Measurements from ENCODE around the gene SLC7A4. TPM values are rescaled to one million over a fixed set of nuclear protein-coding genes. Genes with fewer than 3 reads are reported as not detected.
A peak's percentile ranks its signal among the peaks of the same experiment; 100 is the strongest.

Gene SLC7A4
- total and polyA plus RNA-seq, 8 donors: 0.14 to 3.0 (median 0.40) TPM

DNA sequence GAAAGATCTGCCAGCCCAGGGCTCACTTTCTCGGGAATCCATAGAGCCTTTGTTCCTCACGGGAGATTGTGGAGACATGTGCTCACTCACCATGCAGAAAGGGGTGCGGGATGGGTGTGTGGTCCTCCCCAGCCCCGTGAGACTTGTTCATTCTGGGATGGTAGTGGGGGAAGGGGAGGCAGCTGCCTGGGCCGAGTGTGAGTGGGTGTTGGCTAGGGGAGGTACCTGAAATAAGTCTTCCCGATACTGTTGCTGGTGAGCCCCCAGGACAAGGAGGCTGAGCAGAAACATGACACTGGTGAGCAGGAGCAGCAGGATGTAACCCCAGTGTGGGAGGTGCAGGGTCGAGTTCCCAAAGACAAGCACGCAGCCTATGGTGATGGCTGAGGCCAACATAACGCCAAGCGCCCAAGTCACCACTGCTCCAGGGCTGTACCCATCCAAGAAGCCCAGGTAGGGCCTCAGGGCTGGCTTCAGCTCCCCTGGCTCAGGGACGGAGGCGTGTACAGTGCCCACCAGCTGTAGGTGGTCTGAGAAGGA lies 2.8 kb downstream of the SLC7A4 start:
- ATAC-seq: no peak
- H3K9me3 ChIP-seq: no peaks in the 10 kb centered on the region
- no peaks in the 10 kb centered on the region for H3K36me3 ChIP-seq
- peaks cover 5 to 6% of the 10 kb centered on the region in 2 donors for H3K4me1 ChIP-seq
- no peak overlapping the region for H3K4me3 ChIP-seq
- no peak overlapping the region for H3K27ac ChIP-seq
- intact Hi-C loops (cut with DNase I): no loop called here
- no peak for DNase-seq
- TF ChIP-seq, protein P1, sequence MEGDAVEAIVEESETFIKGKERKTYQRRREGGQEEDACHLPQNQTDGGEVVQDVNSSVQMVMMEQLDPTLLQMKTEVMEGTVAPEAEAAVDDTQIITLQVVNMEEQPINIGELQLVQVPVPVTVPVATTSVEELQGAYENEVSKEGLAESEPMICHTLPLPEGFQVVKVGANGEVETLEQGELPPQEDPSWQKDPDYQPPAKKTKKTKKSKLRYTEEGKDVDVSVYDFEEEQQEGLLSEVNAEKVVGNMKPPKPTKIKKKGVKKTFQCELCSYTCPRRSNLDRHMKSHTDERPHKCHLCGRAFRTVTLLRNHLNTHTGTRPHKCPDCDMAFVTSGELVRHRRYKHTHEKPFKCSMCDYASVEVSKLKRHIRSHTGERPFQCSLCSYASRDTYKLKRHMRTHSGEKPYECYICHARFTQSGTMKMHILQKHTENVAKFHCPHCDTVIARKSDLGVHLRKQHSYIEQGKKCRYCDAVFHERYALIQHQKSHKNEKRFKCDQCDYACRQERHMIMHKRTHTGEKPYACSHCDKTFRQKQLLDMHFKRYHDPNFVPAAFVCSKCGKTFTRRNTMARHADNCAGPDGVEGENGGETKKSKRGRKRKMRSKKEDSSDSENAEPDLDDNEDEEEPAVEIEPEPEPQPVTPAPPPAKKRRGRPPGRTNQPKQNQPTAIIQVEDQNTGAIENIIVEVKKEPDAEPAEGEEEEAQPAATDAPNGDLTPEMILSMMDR (IDR thresholded peaks at IDR 0.05): no peak
- H3K27me3 ChIP-seq: peaks cover 4 to 52% of the 10 kb centered on the region in 2 donors

DNA sequence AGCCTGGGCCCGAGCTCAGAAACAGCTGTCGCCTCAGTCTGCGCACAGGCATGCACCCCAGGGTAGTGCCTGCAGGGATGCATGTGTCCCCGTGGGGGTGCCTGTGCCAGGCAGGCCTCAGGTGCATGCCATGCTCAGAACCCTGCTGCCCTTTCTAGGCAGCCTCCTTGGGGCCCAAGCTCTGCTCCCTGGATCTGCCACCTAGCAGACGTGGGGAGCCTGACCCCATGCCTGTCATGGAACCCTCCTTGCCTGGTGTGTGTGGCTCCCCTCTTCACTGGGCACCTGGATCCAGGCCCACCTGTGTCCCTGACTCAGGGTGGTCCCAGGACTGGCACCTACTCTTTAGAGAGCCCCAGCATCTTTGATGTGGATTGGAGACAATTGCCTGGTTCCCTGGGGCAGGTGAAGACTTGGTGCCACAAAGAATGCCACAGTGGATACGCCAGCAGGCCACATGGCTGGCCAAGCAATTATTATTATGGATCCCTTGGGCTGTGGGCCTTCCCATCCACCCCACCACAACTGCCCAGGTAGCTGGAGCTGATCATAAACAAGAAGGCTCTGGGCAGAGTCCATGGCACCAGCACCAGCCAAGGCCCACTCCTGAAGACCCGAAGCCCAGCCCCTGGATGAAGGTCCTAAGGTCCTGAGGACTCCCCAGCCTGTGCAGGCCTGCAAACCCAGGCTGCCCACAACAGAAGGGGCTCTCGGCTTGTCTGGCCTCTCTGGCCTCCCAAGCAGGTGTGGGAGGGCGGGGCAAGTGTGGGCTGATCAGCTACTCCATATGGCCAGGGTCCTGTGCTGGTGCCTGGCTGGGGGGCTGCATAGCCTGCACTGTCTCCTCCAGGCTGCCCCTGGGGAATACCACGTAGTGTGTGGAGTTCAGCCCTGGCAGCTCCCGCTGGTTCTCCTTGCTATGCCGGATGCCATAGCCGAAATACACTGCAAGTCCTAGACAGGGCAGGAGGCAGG lies 3.8 kb downstream of the SLC7A4 start:
- intact Hi-C loops (cut with DNase I): no loop called here
- H3K27ac ChIP-seq: no peak overlapping the region
- H3K4me1 ChIP-seq: peaks cover 5 to 6% of the 10 kb centered on the region in 2 donors
- no peaks in the 10 kb centered on the region for H3K9me3 ChIP-seq
- no peaks in the 10 kb centered on the region for H3K36me3 ChIP-seq
- DNase-seq: peak in 1 of 4 donors; percentile 66
- no peak for ATAC-seq
- H3K27me3 ChIP-seq: peaks cover 4 to 49% of the 10 kb centered on the region in 2 donors
- TF ChIP-seq, protein P1 (IDR thresholded peaks at IDR 0.05): no peak
- H3K4me3 ChIP-seq: no peak overlapping the region

DNA sequence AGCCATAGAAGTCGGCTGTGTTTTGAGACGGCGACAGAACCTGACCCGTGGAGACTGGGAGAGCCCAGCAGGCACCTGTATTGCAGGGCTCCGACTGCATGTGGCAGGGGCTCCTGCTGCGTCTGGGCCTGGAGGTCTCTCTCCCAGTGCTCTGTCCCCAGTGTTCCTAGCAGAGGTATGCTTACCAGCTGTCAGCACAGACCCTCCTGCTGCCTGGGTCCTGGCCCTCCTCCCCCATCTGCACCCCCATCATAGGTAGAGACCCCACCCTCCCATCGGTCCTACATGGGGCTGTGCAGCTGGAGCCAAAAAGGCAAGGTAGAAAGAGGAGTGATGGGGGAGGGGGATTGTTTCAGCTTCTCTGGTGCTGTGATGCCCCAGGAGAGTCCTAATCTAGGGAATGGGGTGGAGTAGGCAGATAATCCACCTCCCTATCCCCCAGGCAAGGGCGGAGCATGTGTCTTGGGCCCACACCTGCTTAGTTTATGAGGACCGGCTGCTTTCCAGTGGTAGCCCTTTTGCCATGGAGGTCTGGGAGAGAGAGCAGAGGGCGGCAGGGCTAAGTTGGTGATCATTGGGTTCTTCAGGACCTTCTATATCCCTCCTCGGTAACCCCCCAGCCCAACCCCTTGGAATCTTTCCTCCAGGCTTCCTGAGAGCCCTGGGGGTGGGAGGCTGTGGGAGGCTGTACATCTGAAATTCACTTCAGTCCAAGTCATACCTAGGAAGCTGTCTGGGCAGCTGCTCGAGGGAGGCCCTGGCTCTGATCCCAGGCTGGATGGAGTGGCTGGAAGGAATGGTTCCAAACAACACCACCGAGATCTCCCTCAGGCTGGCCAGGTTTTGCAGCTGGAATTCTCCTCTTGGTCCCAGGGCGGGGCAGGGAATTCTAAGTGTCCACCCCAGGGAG lies 5.3 kb downstream of the SLC7A4 start:
- H3K27me3 ChIP-seq: peaks cover 4 to 34% of the 10 kb centered on the region in 2 donors
- H3K27ac ChIP-seq: no peak overlapping the region
- intact Hi-C loops (cut with DNase I): no loop called here
- TF ChIP-seq, protein P1 (IDR thresholded peaks at IDR 0.05): no peak
- DNase-seq (peak; percentile 22 to 69 (median 56)), ATAC-seq (peak; percentile 84)
- H3K4me3 ChIP-seq: no peak overlapping the region
- no peaks in the 10 kb centered on the region for H3K36me3 ChIP-seq
- peaks cover 2% of the 10 kb centered on the region in 2 donors for H3K4me1 ChIP-seq
- H3K9me3 ChIP-seq: no peaks in the 10 kb centered on the region

DNA sequence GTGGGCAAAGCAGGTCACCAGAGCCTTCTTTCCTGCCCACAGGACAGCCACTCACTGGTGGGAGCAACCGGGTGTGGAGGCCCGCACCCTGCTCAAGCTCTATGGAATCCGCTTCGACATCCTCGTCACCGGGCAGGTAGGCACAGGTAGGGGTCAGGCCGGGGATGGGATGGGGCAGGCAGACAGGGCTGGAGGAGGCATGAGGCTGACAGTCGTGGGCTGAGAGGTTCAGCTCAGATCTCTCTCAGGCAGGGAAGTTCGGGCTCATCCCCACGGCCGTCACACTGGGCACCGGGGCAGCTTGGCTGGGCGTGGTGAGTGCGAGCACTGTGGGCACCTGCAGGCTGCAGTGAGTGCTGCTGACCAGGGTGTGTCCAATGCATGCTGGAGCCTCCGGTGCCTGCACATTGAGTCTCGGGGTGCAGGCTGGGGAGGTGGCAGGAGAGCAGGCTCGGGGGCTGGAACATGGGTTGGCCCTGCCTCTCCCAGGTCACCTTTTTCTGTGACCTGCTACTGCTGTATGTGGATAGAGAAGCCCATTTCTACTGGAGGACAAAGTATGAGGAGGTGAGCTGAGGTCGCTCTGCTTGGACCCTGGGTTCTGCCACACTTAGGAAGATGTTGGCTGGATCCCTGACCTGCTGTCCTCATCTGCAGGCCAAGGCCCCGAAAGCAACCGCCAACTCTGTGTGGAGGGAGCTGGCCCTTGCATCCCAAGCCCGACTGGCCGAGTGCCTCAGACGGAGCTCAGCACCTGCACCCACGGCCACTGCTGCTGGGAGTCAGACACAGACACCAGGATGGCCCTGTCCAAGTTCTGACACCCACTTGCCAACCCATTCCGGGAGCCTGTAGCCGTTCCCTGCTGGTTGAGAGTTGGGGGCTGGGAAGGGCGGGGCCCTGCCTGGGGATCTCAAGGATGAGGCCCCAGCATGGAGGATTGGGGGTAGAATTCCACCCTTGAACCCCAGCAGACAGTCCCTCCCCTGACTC lies 6.3 kb downstream of the SLC7A4 start:
- H3K4me1 ChIP-seq: no peaks in the 10 kb centered on the region
- no peaks in the 10 kb centered on the region for H3K9me3 ChIP-seq
- TF ChIP-seq, protein P1 (IDR thresholded peaks at IDR 0.05): no peak
- no peak overlapping the region for H3K27ac ChIP-seq
- no peaks in the 10 kb centered on the region for H3K36me3 ChIP-seq
- DNase-seq: peak in 1 of 4 donors; percentile 65
- ATAC-seq: no peak
- intact Hi-C loops (cut with DNase I): no loop called here
- H3K27me3 ChIP-seq: peaks cover 0 to 24% of the 10 kb centered on the region in 2 donors
- no peak overlapping the region for H3K4me3 ChIP-seq
